Islet precursor cell (in vitro differentiated cells): ENCODE measurements around the gene CDH22.

ENCODE experiments used
- DNase-seq: peaks from one replicate; pipeline ENCODE4 v3.0.0-alpha.2; 2018

Gene CDH22

DNA sequence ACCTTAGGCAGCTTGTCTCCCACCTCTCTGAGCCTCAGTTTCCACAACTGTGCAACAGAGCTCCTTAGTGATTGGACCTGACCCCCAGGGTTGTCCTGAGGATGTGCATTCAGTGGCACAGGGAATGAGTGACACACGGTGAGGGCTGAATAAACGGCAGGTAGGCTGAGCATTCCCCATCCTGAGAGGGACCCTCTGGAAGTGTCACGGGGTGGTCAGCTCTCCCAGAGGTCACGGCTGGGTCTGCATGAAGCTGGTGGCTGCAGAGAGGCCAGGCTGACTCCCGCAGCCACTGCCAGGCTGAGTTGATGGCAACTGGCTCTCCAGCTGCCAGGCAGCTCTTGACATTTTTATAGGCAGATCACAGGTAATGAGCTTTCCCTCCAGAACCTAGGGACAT is 147.6 kb downstream of the CDH22 start:
- DNase-seq, result no peak

DNA sequence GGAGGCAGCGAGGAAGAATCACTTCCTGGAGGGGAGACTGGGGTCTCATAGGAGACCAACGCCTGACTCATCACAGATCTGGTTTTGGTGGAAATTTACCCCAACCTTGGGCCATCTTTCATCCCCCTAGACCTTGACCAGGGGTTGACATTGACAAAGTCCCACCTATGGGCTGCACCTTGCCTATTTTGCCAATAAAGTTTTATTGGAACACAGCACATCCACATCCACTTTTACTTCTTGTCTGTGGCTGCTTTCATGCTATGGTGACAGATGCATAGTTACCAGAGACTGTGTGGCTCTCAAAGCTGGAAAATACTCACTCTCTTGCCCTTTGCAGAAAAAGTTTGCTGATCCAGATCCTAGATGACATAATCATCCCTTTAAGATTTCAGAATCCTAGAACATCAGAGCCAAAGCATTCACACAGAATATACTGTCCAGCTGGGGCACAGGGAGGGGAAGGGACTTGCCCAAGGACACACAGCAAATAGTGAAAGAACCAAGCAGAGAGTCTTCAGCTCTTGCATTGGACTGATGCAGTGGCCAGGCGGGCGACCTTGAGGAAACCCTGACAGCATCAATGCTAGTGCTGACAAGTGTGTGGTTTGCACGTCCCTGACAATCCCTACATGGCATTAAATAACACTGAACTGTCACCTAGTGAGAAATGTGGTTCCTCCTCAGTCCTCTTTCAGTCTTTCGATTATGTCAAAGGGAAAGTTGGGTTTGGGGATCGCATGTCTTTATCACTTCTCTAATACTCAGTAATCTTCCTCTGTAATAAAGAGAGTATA is 149.0 kb downstream of the CDH22 start:
- no peak for DNase-seq

DNA sequence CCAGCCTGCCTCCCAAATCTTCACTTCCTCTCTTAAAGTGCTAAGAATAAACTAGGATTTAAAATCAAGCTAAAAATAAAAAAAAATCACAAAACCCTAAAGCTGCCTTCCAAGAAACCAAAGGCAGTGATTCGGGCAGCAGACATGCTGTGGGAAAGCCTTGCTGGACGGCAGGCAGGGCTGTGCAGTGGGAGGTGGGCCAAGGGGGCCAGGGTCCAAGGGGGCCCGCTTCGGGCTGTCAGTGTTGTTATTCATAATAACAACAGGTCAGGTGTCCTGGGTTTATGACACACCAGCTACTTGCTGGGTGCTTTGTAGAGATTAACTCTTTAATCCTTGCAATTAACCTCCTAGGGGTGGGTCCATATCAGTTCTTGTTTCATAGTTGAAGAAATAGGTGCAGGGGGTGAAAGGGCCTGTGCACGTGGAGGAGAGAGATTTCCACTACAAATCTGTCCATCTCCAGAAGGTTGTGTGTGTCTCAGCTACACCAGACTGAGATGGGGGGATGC is 149.8 kb downstream of the CDH22 start:
- no peak for DNase-seq

DNA sequence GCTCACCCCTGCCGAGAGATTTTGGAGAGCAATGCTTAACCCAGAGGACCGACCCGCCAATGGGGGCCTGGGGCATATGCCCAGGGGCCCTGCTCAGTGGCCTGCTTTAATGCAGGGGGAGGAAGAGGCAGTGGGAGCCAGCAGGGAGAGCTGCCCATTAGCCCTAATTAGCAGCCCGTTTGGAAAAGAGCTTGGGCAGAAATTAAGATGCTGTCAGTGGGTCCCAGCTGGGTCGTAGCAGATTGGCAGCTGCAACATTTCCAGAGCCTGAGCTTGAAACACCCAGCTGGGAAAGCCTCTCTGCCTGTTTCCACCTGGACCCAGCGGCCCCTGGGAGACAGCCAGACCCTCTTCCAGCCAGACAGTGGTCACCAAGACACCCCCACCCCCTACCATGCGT is 150.7 kb downstream of the CDH22 start:
- no peak for DNase-seq

DNA sequence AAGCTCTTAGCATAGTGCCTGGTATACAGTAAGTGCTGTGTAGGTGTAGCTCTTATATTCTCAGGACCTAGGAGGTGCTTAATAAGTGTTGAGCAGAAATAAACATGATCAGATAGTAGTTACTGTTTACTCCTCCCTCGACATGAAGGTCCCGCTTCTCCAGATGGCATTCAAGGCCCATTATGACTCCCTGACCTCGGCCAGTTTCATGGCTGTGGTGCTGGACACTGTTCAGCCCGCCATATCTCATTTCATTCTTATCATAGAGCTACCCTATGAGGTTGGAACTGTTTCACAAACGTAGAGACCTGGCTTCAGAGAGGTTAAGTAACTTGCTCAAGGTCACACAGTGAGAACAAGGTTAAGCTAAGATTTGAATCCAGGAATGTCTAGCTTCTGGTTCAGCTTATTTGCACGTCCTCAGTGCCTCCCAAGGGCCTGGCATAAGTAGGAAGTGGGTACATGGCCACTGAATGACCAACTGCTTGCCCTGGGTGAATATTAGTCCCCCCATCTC is 151.2 kb downstream of the CDH22 start:
- DNase-seq, result no peak

DNA sequence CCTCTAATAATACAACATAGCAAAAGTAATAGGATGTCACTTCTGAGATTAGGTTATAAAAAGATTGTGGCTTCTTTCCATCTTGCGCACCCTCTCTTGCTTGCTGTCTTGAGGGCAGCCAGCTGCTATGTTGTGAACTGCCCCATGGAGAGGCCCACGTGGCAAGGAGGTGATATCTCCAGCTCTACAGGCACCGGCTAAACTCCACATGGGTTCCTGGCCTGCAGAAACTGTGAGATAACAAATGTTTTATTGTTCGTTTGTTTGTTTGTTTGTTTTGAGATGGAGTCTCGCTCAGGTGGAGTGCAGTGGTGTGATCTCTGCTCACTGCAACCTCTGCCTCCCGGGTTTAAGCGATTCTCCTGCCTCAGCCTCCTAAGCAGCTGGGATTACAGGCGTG is 152.2 kb downstream of the CDH22 start:
- DNase-seq, result no peak

DNA sequence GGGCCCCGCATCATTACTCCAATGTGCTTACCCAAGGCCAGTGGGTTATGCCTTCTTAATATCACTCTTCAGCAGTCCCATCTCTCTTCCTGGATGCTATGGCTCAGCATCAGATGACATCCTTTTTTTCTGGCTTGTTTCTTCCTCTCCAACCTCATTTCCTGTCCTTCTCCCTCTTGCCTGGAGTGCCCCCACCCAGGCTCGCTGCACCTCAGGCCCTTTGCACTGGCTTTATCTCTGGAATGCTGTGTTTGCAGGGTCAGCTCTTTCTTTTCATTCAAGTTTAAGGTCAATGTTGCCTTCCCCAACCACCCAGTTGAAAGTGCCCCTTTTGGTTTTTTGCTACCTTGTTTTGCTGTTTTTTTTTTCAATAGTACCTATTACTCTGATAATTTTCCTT is 153.5 kb downstream of the CDH22 start:
- DNase-seq, result no peak

DNA sequence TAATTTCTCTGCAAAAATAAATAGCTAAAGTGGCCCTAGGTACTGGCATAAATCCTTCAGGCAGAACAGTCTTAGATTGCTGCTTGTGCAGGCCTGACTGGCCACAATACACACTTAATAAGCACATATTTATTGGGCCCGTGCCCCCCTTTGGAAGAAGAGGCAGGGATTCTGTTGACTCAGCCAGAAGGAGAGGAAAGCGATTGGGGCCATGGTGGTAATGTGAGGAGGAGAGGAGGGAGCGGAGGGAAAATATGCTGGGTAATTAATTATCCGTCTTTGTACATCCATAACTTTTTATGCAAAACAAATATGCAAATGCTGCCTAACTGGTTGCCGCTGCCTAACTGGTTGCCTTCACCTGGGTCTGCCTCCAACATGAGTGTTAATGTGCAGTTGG is 154.0 kb downstream of the CDH22 start:
- no peak for DNase-seq

DNA sequence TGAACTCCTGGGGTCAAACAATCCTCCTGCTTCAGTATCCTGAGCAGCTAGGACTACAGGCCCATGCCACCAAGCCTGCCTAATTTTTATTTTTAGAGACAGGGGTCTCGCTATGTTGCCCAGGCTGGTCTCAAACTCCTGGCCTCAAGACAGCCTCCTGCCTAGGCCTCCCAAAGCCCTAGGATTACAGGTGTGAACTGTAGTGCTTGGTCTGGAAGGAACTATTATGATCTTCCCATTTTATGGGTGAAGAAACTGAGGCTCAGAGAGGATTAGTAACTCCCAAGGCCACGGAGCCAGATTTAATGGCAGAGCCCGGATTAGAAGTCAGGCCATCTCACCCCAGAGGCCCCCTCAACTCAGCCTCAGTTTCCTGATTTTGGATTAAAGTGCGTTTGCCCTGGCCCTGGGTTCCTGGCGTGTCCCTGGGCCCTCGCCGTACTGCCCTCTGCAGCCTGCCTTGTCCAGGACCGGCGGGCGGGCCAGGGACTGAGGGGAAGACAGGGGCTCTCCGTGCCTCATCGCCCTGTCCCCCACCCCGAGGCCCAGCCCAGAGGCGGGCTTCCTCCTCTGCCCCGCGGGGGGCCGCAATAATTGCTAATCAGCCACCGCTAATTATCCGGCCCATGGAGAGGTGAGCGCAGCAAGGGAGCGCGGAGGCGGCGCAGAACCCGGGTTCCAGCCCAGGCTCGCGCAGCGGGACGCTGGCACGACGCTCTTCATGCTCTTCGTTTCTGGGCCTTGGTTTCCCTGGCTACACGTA is 155.3 kb downstream of the CDH22 start:
- DNase-seq, result no peak

DNA sequence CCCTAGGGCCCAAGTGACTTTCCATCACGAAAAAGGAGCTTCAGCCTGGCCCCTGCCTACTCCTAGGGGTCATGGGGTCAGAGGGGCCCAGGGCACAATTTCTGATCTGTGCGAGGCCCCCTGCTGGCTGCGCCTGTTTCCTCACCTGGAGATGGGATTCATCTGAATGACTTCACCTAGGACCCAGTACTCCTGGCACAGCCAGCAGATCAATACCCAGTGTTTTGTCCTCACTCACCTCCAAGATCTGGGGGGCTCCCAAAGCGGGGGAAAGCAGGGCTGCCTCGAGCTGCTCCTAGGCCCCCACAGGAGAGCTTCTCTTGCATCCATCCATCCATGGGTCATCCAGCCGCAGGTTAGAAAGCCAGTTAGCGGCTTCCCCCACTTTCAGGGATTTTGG is 156.4 kb downstream of the CDH22 start:
- DNase-seq, result peak; percentile 72

DNA sequence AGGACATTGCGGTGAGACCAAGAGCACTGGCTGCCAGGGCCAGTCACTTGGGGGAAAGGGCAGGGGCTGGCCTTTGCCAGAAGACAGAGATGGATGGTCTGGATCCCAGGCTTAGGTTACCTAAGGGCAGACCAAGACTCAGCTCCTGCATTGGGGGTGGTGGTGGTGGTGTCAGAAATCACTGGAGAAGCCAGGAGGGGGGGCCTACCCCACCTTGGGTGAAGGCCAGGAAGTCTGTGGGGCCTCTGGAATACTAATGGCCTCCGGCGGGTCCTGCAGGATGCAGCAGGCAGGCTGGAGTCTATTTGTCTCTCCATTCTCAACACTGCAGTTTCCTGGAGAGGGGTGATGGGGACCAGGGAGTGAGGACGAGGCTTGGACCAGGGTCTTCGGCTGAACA is 157.4 kb downstream of the CDH22 start:
- DNase-seq, result no peak

DNA sequence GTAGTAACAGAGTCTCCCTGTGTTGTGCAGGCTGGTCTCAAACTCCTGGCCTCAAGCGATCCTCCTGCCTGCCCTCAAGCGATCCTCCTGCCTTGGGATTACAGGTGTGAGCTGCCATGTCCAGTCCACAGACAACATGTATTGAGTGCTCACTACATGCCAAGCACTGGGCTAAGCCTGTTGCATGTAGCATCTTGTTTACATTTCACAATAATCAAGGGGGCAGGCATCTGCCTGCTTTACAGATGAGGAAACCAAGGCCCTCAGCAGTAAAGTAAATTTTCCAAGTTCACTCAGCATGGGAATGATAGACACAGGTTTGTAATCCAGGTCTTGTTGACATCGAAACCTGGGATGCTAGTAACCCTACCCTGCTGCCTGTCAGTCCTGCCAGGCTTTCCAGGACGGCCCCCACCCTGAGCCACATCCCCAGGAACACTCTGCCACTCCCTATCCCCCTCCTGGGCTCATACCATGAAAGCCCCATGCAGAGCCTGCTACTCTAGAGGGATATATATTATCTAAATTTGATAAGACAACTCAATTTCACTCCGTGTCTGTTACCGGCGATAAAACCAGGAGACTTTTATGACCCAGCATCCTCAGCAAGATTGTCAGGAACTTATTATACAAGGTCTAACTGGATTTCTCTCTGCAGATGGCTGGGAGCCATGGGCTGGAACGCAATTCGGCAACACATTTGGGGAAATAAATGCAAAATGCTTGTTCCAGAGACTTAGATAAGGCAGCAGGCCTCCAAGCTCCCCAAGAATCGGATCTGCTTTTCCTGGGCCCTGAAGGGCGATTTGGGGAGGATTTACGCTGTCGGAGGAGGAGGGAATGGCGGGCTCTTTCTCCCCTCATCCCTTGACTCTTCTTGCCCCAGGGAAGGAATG is 159.7 kb downstream of the CDH22 start:
- no peak for DNase-seq

DNA sequence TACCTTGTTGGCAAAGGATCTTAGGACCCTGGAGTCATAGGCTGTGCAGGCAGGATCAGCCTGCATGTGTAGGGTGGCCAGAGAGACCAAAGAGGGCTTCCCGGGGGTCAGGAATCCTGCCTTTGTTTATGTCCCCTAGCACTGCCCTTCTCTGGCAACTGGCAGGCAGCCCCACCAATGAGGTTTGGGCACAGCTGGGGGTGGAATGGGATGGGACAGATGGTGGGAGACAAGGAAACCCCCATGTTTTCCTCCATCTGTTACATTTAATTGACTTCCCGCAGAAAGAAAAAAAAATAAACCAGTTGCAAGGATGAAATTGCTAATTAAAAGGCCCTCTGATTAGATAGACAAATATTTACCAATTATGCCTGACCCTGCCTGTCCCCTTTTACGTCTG is 162.6 kb downstream of the CDH22 start:
- DNase-seq, result no peak

DNA sequence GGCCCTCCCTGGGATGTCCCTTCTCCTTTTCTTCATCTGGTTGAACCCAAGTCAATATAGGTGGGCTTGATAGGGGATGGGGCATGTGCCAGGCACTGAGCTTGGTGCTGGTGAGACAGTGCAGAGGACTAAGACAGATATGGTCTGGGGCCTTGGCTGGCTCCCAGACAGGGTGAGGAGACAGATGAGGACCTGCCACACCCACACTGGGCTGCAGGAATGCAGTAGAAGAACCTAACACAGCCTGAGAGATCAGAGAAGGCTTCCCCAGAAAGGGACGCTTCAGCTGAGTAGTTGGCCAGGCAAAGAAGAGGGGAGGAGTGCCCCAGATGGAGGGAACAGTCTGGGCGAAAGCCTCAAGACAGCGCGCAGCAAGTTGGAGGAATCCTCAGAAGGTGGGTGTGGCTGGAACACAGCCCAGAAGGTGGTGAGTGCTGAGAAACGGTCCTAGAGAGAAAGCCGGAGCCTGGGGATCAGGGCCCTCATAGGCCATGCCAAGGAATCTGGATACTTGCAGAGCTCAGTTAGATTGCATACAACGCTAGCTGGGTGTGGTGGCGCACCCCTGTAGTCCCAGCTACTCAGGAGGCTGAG is 163.8 kb downstream of the CDH22 start:
- DNase-seq, result no peak

DNA sequence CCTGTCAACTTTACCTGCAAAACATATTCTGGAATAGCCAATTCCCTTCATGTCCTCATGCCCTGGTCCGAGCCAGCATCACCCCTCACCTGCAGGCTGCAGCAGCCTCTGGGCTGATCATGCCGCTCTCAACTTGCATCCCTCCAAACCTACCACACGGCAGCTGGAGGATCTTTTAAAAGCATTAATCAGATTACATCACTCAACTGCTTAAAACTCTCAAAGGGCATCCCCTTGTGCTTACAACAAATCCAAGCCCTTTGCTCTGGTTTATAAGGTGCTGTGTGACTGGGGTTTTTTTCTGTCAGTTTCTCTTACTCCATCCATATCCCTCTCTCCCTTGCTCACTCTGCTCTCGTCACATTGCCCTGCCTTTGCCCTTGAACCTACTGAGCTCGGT is 166.2 kb downstream of the CDH22 start:
- DNase-seq, result no peak

DNA sequence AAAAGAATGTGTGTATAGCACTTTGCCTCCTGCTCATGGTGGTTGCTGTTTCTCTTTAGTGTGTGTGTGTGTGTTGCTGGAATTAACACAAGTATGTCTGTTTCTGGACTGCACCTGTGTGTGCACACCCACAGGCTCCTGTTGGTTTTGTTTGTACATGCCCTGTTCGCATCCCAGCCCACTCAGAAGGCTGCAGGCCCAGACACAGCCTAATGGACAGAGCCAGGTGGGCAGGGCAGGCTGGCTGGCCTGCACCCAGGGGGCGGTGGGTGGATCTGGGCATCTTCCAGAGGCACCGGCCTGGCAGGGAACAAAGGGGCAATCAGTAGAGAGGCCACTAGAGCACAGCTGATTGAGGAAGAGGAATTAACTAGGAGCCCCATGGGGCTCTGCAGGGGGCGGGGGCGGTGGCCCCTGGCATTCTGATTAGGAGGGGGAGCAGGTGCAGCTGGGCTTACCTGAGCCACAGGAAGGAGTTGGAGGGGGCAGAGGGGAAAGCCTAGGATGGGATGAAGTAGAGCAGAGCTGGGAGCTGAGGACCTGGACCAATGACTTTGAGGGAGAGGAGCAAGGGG is 168.3 kb downstream of the CDH22 start:
- DNase-seq, result no peak

DNA sequence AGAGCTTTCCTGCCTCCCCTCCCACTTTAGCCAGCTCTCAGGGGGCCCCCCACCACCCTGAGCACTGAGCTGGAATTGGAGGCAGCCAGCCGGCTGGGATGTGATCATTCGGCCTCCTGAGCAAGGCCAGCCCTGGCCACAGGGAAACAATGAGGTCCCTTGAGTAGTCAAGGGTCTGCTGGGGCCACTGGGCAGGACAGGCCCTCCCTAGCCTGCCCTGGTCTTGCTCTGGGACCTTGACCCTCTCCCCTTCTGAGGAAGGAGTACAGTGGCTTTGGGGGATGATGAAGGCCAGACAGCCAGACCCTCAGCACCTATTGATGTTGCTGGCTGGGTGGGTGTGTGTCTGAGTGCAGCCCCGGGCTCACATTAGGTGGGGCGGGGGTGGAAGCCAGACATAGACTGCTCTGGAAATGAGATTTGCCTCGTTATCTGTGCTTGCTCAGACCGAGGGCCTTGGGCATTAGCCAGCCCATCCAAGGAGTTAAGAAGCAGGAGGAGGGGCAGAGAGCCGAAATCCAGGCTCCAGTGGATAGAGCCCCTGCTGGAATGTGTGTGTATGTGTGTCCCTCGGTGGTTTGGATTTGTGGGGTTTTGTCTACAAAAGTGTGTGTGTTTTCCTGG is 168.9 kb downstream of the CDH22 start:
- peak; percentile 82 for DNase-seq

DNA sequence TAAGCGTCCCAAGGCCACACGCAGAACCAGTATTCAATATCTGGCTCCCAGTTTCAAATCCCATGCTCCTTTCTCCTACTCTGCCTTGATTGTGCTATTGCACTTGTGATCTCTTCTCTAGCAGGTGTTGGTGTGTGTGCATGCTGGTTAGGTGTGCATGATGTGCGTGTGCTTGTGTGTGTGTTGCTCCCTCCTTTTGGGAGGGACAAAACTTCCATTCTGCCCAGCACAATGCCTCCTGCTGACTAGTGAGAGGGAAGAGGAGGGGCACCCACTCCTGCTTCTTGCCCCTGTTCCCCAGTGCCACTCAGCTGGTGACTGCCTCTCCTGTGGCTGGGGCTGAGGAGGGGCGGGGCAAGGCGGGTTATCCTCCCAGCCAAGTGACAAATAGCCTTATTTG is 170.5 kb downstream of the CDH22 start:
- DNase-seq, result no peak

DNA sequence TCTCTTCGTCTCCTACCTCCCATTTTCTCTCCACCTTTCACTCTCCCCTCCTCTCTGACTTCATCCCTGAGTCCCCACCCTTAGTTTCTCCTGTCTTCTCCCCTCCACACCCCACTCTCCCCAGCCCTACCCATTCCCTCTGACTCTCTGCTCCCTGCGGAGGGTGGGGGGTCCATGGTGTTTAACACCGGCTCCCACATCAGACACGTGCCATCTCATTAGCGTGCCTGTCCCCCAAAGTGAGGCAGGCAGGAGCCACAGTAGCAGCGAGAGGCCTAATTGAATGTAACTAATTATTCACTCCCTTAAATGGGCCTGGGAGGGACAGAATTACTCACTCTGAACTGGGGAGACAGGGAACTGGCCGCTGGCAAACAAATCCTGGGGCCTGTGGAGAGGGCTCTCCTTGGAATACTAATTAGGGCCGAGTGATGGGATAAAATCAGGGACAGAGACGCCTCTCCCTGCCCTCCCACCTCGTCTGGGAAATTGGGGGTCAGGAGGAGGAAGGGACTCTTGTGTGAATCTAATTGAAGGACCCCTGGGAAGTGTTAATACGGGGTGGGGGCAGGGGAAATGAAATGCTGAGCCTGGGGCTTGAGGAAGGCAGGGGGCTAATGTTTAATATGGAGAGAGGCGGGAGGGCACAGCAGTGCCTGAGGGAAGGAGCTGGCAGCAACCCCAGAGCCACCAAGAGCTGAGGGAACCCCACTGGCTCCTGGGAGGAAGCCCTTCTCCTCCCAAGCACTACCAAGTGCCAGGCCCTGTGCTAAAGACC is 172.3 kb downstream of the CDH22 start:
- DNase-seq, result no peak

DNA sequence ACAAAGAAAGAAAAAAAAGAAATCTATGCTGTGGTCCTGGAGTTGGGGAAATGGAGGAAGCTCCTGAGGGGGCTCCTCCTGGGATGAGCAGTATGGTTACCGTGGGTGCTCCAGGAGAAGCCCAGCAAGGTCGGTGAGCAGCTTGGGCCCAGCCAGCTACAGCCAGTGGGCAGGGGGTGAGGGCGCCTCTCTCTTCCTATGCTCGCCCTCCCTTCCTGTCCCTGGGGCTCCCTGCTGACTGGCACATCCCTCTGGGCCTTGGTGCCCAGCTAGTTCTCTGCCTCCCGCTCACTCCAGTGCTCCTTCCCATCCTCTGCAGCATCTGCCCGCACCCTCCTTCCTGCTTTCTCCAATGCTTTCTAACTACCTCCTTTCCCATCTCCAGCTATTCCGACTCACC is 173.6 kb downstream of the CDH22 start:
- no peak for DNase-seq
